H1 (cell line): ENCODE measurements around the gene YEATS4.

Experiments
- CTCF ChIP-seq, 3 experiments: IDR thresholded peaks; 1 replicate in 2 of 3; 2 replicates in 1 of 3; pipeline versions ENCODE4 v1.5.1 to v1.6.1; 2011; ENCODE audit warnings: low read length in 3 of 3, mild to moderate bottlenecking in 3 of 3, inconsistent platforms in 2 of 3, low read depth in 1 of 3, moderate library complexity in 1 of 3; ENCODE audit not compliant: insufficient read depth in 1 of 3; ENCODE audit errors: control extremely low read depth in 1 of 3
- EZH2 ChIP-seq: fragments of 200-600 bp; sonication (generic); IDR thresholded peaks from 2 replicates; pipeline ENCODE4 v1.7.1; 2012; ENCODE audit warnings: low read depth, mild to moderate bottlenecking, moderate library complexity, low read length, inconsistent platforms; ENCODE audit not compliant: severe bottlenecking
- JUN ChIP-seq: IDR thresholded peaks from 2 replicates; pipeline ENCODE4 v1.6.1; 2011; ENCODE audit warnings: low read depth, mild to moderate bottlenecking, improper control_type of control experiment, low read length
- KDM1A ChIP-seq: fragments of 200-600, 300-600 bp; sonication (generic); IDR thresholded peaks from 2 replicates; pipeline ENCODE4 v1.7.1; 2016; ENCODE audit warnings: mild to moderate bottlenecking, low read length, borderline replicate concordance
- POLR2A ChIP-seq, 2 experiments: IDR thresholded peaks; 1 replicate in 1 of 2; 2 replicates in 1 of 2; pipeline ENCODE4 v1.6.1; 2011; ENCODE audit warnings: low read depth in 2 of 2, low read length in 2 of 2, mild to moderate bottlenecking in 2 of 2; ENCODE audit errors: control extremely low read depth in 1 of 2

GRCh38 chr12:69331909-69332684 lies 27.4 kb upstream of the YEATS4 start:
- TF ChIP-seq CTCF (IDR thresholded peaks at IDR 0.05; ENCODE audit: control extremely low read depth in 1 of 3, insufficient read depth in 1 of 3, low read depth in 1 of 3, low read length in 3 of 3) (no peak), POLR2A (IDR thresholded peaks at IDR 0.05; ENCODE audit: control extremely low read depth in 1 of 2, low read depth in 2 of 2, low read length in 2 of 2) (no peak), EZH2 (no peak), JUN (no peak), KDM1A (no peak)
